Measurements from ENCODE around the gene ICAM2.

Gene ICAM2

DNA sequence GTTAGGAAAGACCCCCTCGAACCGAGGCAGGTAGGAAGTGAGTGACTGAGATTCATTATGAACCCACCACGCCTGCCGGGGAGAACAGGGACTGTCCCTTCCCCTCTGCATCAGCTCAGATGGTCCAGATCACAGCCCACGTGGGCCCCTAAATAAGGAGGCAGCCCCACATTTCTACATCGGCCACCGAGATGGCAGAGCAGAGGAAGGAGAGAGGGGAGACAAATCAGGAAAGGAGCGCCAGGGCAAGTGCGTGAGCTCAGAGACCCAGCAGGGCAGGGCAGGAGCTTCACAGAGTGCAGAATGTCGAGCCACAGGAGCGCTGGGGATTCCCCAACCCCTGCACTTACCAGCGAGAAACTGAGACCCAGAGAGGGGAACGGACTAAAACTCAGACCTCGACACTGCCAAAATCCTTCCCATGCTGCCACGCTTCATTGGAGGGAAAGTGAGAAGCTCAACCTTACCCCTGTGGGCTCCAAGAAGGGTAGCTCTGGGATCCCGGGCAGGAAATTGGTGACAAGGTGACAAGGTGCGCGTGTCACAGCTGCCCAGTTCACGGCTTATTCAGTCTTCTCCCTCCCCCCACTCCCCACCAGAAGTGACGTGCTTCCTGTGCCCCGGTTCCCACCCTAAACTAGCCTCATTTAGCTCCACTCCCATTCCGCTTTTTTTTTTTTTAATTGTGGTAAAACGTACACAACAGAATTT lies at the start of gene ICAM2:
ICAM2 (minus strand) TSS at position 578 of the 711 bp plus-strand sequence. CDS start 13,942 bp downstream, outside the sequence.
- DNase-seq = peak; percentile 91

GRCh38 chr17:64070213-64070612 lies 49.8 kb upstream of the ICAM2 start:
- DNase-seq = no peak

DNA sequence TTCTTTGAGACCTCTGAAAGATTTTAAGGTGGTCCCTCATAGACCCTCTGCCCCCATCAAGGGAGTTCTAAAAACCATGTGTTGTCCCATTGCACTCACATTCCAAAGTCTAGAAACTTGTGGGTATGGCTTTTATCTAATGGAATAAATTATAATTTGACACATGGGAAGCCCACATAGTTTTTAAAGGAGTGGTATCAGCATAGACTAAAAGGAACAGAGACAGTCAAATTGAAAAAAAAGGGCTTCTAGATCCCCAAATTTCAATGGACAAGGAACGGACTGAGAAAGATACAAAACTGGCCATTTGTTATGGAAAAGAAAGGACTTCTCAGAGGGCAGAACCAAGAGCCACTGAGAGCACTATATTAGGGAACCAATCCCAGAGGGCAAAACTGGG lies 48.7 kb upstream of the ICAM2 start:
- no peak for DNase-seq

DNA sequence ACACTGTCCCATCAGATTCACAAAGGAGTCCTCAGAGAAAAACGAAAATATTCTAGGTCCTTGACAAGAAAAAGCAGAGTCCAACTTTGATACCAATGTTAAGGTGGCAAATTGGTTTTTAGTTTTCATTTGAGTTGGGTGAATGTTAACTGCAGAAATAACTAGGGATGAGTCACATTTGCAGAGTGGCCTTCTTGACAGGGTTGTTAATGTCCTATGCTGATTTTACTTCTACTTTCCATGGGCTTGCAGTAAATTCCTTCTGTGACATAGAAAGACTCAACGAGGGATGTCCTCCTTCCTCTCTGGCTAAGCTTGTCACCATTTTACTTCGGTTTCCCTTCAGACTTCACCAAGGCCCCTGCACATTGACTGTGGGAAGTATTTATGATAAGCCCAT lies 47.2 kb upstream of the ICAM2 start:
- no peak for DNase-seq

GRCh38 chr17:64066716-64067115 lies 46.3 kb upstream of the ICAM2 start:
- no peak for DNase-seq

DNA sequence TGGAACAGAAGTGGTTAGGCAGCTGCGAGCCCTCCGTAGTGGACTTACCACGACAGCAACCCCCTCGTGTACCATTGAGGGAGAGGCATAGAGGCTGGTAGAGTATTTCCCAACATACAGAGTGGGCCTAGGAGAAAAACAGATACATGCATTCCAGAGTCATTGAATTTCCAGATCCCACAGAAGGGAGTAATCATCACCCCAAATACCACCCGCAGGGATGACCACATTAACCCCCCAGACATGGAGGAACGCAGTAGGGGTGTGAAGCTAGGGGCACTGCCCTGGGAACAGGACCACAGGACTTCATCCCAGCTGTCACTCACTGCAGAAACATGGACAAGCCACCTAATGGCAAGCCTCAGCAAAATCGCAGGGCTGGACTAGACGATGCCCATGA lies 44.7 kb upstream of the ICAM2 start:
- no peak for DNase-seq

DNA sequence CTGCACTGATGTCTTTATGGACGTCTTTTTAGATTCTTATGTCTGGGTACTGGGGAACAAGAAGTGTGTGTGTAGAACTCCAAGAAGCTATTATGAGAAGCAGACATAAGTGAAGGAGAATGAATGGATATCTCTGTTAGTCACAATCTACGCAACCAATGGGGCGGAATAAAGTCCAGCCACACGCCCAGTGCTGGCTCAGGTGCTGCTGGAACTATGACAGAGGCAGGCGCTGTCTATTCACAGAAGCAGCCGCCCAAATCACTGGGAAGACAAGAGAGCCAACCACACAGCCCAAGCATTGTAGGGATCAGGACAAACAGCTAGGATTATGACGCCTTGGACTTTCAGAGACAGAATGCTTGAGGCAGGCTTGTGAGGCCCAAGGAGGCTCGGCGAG lies 43.9 kb upstream of the ICAM2 start:
- no peak for DNase-seq

GRCh38 chr17:64063766-64064224 lies 43.4 kb upstream of the ICAM2 start:
- peak; percentile 65 for DNase-seq

- no peak for DNase-seq
Measured at GRCh38 chr17:64063088-64063487, 42.7 kb upstream of the ICAM2 start.

DNA sequence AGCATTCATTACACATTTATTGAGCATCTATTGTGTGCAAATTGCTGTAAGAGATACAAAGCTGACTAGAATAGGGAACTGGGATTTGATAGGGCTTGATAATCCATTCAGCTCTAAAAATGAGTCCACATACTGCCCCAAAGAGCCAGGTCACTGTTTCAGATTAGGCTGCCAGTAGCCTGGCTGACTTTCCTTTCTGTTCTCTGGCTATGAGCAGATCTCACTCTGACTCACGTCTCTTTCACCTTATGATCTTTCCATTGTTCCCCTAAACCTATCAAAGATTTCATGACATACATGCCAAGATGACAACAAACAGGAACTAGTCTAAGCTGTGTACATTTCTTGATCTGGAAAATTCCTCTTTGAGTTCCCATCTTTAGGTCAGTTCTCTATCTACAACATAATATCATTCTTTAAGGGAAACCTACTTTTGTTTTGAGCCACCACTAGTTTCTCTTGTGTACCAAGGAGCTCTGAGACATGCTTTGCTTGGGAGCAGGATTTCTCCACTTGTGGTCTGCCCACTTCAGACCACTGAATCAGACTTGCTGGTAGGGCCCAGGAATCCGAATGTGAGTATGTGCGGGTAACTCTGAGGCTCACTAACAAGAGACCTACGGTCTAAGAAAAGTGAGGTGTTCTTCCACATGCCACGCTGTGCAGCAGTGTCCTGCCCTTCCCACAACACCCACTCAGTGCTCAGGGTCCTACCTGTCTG lies 40.9 kb upstream of the ICAM2 start:
- DNase-seq = no peak

DNA sequence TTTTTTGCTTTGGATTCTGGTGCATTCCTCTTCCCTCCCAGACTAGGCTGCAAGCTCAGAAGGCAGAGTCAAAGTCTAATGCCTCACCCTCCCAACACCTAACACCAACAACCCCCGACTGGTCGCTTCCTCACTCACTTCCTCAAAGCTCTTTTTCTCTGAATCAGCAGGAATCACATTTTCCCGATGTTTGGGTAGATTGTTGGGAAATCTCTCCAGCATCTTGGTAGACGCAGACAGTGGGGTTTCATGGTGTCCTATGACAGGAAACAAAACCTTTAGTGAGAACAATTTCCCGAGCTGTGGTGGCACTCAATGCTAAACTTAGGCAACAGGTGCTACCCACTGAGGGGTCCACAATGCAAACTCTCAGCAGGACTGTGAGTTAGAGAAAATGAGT lies 39.9 kb upstream of the ICAM2 start:
- no peak for DNase-seq

DNA sequence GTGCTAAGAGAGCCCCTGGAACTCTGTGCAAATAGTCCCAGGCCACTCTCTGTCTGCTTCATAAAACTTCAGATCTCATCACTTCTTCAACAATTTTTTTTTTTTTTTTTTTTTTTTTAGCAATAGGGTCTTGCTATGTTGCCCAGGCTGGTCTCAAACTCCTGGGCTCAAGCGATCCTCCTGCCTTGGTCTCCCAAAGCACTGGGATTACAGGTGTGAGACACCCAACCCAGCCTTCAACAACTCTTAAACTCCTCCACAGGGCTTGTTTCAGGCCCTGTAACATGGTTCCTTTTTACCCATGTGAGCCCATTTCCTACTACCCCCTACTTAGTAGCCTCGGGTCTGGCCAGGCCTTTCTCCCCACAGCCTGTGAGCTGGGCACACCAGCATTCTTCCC lies 39.3 kb upstream of the ICAM2 start:
- no peak for DNase-seq

- no peak for DNase-seq
Measured at GRCh38 chr17:64058621-64059020, 38.2 kb upstream of the ICAM2 start.

- no peak for DNase-seq
Measured at GRCh38 chr17:64057701-64058263, 37.3 kb upstream of the ICAM2 start.

DNA sequence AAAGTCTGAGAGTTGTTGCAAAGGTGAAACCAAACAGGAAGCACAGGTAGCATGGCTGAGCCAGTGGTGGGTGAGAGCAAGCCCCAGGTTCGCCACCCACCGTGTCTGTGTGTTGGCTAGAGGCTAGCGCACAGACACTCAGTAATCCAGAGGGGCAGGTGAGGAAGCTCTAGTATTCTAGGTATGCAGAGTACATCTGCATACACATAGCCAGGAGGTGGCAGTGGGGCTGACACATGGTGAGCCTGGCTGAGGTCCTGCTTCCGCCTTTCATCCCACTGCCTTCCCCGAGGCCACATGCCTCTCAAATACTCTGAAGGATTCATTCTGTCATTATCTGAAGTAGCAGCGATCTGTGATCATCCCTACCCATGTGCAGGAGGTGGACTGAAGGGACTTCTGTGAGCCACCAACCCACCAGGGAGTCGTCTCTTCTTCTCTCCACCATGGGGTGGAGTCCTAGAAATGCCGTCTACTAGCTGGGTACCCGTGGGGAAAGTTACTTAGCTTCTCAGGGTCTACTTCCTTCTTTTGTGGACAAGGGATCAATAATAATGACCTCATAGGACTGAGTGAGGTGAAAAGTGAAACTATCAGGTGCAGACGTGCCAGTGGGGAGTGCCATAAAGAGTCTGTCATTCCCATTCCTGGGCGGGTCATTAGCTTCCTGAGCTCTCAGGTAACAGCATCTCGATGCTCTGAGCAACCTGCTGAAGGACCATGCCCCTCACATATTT lies 36.0 kb upstream of the ICAM2 start:
- DNase-seq = no peak

DNA sequence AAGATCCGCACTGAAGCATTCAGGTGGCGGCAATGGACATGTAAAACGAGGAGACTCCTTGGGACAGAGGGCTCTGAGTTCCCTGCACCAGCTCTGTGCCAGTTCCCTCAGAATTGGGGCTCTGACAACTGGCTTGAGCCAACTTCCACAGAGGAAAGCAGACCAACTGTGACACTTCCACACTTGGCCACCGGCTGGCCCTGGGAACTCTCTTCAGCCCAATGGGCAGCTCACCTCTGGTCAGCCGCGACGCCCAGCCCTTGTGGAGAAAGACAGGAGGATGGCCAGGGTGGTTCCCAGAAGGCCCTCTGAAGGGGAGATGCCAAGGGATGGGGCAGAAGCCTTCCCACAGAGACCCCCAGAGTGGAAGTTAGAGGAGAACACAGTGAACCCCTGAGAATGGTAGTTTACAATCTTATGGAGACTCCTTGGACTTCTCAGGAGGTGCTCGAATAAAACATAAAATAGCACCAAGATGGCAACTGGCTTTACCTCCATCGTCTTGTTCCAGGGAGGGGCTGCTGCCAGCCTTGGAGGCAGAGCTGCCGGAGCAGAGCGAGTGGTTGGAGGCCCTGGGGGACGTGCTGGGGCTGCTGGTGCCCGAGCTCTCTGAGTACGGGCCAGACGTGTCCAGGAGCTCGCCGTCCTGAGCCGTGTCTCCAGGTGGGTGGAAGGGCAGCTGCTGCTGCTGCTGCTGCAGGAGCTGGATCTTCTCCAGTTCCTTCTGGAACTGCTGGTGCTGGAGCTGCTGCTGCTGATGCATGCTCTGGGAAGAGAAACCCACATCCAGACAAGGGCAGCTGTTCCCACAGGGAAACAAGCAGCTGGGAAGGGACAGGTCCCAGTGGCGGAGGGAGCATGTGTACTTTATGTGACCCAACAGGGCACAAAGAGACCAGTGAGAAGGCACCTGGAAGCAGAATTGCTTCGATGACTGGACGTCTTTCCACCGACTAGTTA lies 35.0 kb upstream of the ICAM2 start:
- no peak for DNase-seq

DNA sequence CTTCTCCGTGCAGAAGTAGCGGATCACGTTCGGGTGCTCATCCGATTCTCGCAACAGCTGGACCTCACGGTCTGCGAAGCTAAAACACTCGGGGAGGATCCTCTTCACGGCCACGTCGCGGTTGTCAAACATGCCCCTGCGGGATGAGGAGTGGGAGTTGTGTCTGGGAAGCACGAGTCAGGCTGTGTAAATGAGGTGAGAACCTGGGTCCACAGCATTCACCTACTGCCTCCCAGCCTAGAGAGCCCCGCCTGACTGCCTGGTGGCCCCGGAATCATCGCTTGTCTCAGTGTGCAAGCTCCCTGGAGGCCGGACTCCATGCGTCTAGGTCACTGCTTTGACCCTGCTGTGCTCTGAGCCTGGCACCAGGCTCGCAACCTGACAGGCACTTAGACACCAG lies 33.9 kb upstream of the ICAM2 start:
- no peak for DNase-seq

DNA sequence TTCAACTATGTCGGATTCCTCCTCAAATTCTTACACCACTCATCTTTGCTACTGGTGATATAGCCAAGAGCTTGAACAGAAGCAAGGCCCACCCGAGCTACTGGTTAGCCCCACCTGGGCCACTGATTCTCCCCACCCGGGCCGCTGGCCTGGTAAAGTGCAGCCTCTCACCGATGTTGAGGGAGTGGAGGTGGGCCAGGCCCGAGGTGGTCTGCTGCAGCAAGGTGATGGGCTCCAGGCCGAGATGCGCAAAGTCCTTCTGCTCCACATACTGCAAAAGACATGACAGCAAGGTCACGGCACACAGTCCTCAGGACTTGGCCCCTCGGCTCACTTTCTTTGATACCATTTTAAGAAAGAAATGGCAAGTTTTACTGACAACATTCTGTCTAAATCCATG lies 32.7 kb upstream of the ICAM2 start:
- no peak for DNase-seq

DNA sequence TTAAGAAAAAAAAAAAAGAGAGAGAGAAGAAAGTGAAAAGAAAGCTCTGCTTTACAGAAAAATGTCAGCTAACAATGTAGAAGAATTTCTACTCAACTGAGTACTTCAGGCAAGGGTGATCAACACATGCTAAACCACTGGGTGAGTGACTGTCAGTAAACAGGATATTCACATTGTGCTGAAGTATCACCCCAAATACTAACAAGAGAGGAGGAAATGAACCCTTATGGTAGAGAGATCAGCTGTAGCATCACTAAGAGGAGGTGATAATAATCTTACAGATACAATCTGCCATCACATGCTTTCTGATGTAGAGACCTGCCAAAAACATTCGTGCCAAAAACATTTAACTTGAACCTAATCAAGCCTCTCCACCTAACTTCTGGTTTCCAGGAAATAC lies 30.7 kb upstream of the ICAM2 start:
- DNase-seq = no peak

DNA sequence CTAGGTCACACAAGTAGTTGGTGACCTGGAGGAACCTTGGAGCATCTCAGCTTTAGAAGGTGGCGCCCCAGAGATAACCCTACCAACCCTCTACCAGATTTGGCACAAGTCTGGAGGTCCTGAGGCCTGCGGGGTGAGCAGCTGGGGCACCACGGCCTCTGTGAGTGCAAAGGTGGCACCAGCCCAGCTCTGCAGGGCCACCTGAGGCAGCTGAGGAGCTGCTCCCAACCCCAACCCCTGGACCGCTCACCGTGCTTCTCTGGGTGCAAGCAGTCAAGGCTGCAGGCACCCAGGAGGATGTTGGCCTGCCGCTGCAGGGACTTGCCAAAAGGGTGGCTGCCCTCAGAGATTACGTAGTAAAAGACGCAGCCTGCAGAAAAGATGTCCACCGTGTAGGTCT lies 28.4 kb upstream of the ICAM2 start:
- DNase-seq = no peak

GRCh38 chr17:64045176-64045575 lies 24.7 kb upstream of the ICAM2 start:
- DNase-seq = no peak
